ENCODE data around the gene CMTM5. TPM values are rescaled to one million over a fixed set of nuclear protein-coding genes. Genes with fewer than 3 reads are reported as not detected.
A peak's percentile ranks its signal among the peaks of the same experiment; 100 is the strongest.
"Not testable (repeated sequence)": the region's sequence is repeated elsewhere in the genome, so short reads cannot be mapped to it uniquely, and the experiment has no call there.

CMTM5 gene
- total RNA-seq, 1 donor from 2014 or later = 0.26 TPM

GRCh38 chr14:23385642-23386265 lies 8.9 kb downstream of the CMTM5 start:
- H3K27ac Mint-ChIP-seq (ENCODE audit: unreplicated experiment) = no peak overlapping the region
- H3K27me3 Mint-ChIP-seq (ENCODE audit: unreplicated experiment) = peaks cover 2% of the 10 kb centered on the region
- DNase-seq (ENCODE audit: low spot score) = no peak
- H3K36me3 Mint-ChIP-seq (ENCODE audit: low read depth, unreplicated experiment) = peaks cover 17% of the 10 kb centered on the region
- no peak overlapping the region for H3K4me3 Mint-ChIP-seq (ENCODE audit: unreplicated experiment)
- peaks cover 27% of the 10 kb centered on the region for H3K4me1 Mint-ChIP-seq (ENCODE audit: unreplicated experiment)
- no peak for TF ChIP-seq CTCF (IDR thresholded peaks at IDR 0.05; ENCODE audit: unreplicated experiment)
- H3K9me3 Mint-ChIP-seq (ENCODE audit: unreplicated experiment) = no peaks in the 10 kb centered on the region

- not testable (repeated sequence) for H3K4me3 Mint-ChIP-seq (ENCODE audit: unreplicated experiment); DNase-seq (ENCODE audit: low spot score); H3K27me3 Mint-ChIP-seq (ENCODE audit: unreplicated experiment); H3K27ac Mint-ChIP-seq (ENCODE audit: unreplicated experiment); H3K9me3 Mint-ChIP-seq (ENCODE audit: unreplicated experiment)
- H3K4me1 Mint-ChIP-seq (ENCODE audit: unreplicated experiment) = peaks cover 22% of the 10 kb centered on the region
- peaks cover 17% of the 10 kb centered on the region for H3K36me3 Mint-ChIP-seq (ENCODE audit: low read depth, unreplicated experiment)
These were observed 9.4 kb downstream of the CMTM5 start for GRCh38 chr14:23386266-23386657.

- Mint-ChIP-seq H3K9me3 (ENCODE audit: unreplicated experiment) (no peaks in the 10 kb centered on the region), H3K27me3 (ENCODE audit: unreplicated experiment) (peaks cover 4% of the 10 kb centered on the region), H3K27ac (ENCODE audit: unreplicated experiment) (peak overlapping the region; percentile 27), H3K4me1 (ENCODE audit: unreplicated experiment) (peaks cover 21% of the 10 kb centered on the region), H3K36me3 (ENCODE audit: low read depth, unreplicated experiment) (peaks cover 17% of the 10 kb centered on the region), H3K4me3 (ENCODE audit: unreplicated experiment) (no peak overlapping the region)
- no peak for TF ChIP-seq CTCF (IDR thresholded peaks at IDR 0.05; ENCODE audit: unreplicated experiment)
- no peak for DNase-seq (ENCODE audit: low spot score)
These were observed 10.2 kb downstream of the CMTM5 start for GRCh38 chr14:23386999-23387398.

- Mint-ChIP-seq H3K27ac (ENCODE audit: unreplicated experiment) (no peak overlapping the region), H3K36me3 (ENCODE audit: low read depth, unreplicated experiment) (peaks cover 17% of the 10 kb centered on the region), H3K9me3 (ENCODE audit: unreplicated experiment) (no peaks in the 10 kb centered on the region), H3K4me3 (ENCODE audit: unreplicated experiment) (no peak overlapping the region), H3K4me1 (ENCODE audit: unreplicated experiment) (peaks cover 20% of the 10 kb centered on the region), H3K27me3 (ENCODE audit: unreplicated experiment) (peaks cover 4% of the 10 kb centered on the region)
- TF ChIP-seq CTCF (IDR thresholded peaks at IDR 0.05; ENCODE audit: unreplicated experiment) = no peak
- DNase-seq (ENCODE audit: low spot score) = no peak
These were observed 11.4 kb downstream of the CMTM5 start for GRCh38 chr14:23387916-23388882.

GRCh38 chr14:23388996-23389395 lies 12.2 kb downstream of the CMTM5 start:
- TF ChIP-seq CTCF (IDR thresholded peaks at IDR 0.05; ENCODE audit: unreplicated experiment) = no peak
- Mint-ChIP-seq H3K27ac (ENCODE audit: unreplicated experiment) (no peak overlapping the region), H3K9me3 (ENCODE audit: unreplicated experiment) (no peaks in the 10 kb centered on the region), H3K36me3 (ENCODE audit: low read depth, unreplicated experiment) (peaks cover 17% of the 10 kb centered on the region), H3K4me1 (ENCODE audit: unreplicated experiment) (peaks cover 20% of the 10 kb centered on the region), H3K4me3 (ENCODE audit: unreplicated experiment) (no peak overlapping the region), H3K27me3 (ENCODE audit: unreplicated experiment) (peaks cover 5% of the 10 kb centered on the region)
- DNase-seq (ENCODE audit: low spot score) = no peak
